Right atrium auricular region (tissue), 2 donors: ENCODE measurements around the gene GRIK4. TPM values are rescaled to one million over a fixed set of nuclear protein-coding genes. Genes with fewer than 3 reads are reported as not detected.

Experiments
- DNase-seq: peaks from one replicate; pipeline ENCODE4 v3.0.0-alpha.2; 2019; ENCODE audit warnings: low spot score
- H3K27ac ChIP-seq, 2 donors: fragments of 200-600 bp; sonication (generic); 1 replicate in 1 of 2; 2 replicates in 1 of 2; pipeline ENCODE4 v1.5.1; 2016 to 2019
- H3K27me3 ChIP-seq, 2 donors: fragments of 200-600 bp; sonication (generic); one replicate each; pipeline versions ENCODE4 v1.5.1 to v1.6.0; 2017 to 2019
- H3K36me3 ChIP-seq: fragments of 200-600 bp; sonication (generic); one replicate; pipeline ENCODE4 v1.5.1; 2016
- H3K4me1 ChIP-seq, 2 donors: fragments of 200-600 bp; sonication (generic); one replicate each; pipeline versions ENCODE4 v1.5.1 to v1.6.0; 2017 to 2019
- H3K4me3 ChIP-seq, 2 donors: fragments of 200-600 bp; sonication (generic); 1 replicate in 1 of 2; 2 replicates in 1 of 2; pipeline ENCODE4 v1.5.1; 2017 to 2019; ENCODE audit warnings: mild to moderate bottlenecking in 1 of 2, moderate library complexity in 1 of 2
- H3K9me3 ChIP-seq, 2 donors: fragments of 200-600 bp; sonication (generic); one replicate each; pipeline ENCODE4 v1.5.1; 2019
- CTCF ChIP-seq, 2 donors: fragments of 200-600 bp; sonication (generic); IDR thresholded peaks; one replicate each; pipeline ENCODE4 v1.5.1; 2019; ENCODE audit warnings: antibody characterized with exemption in 2 of 2
- total RNA-seq, 2 donors: library from RNA; depleted of rRNA; stranded (reverse); fragments of >200 nt; gene quantifications; one replicate each; pipeline ENCODE4 v1.1.0, GENCODE V29; 2016

Gene GRIK4
- total RNA-seq, 2 donors from 2014 or later, result 0.04 to 0.30 TPM

GRCh38 chr11:120994091-120994859 lies 482.7 kb downstream of the GRIK4 start:
- no peaks in the 10 kb centered on the region for H3K4me1 ChIP-seq
- H3K36me3 ChIP-seq, result no peaks in the 10 kb centered on the region
- H3K27ac ChIP-seq, result no peak overlapping the region
- no peak overlapping the region for H3K4me3 ChIP-seq
- no peak for TF ChIP-seq CTCF (IDR thresholded peaks at IDR 0.05)
- DNase-seq, result no peak
- no peaks in the 10 kb centered on the region for H3K27me3 ChIP-seq
- no peaks in the 10 kb centered on the region for H3K9me3 ChIP-seq

- H3K4me1 ChIP-seq, result no peaks in the 10 kb centered on the region
- DNase-seq, result no peak
- H3K27ac ChIP-seq, result no peak overlapping the region
- no peaks in the 10 kb centered on the region for H3K9me3 ChIP-seq
- no peak for TF ChIP-seq CTCF (IDR thresholded peaks at IDR 0.05)
- H3K36me3 ChIP-seq, result no peaks in the 10 kb centered on the region
- H3K4me3 ChIP-seq, result no peak overlapping the region
- no peaks in the 10 kb centered on the region for H3K27me3 ChIP-seq
Measured at GRCh38 chr11:120995184-120995583, 483.6 kb downstream of the GRIK4 start.

GRCh38 chr11:120996973-120997372 lies 485.4 kb downstream of the GRIK4 start:
- H3K36me3 ChIP-seq, result no peaks in the 10 kb centered on the region
- no peaks in the 10 kb centered on the region for H3K27me3 ChIP-seq
- no peak for DNase-seq
- H3K4me1 ChIP-seq, result no peaks in the 10 kb centered on the region
- H3K27ac ChIP-seq, result no peak overlapping the region
- TF ChIP-seq CTCF (IDR thresholded peaks at IDR 0.05), result no peak
- no peaks in the 10 kb centered on the region for H3K9me3 ChIP-seq
- no peak overlapping the region for H3K4me3 ChIP-seq

GRCh38 chr11:120998581-120998980 lies 487.0 kb downstream of the GRIK4 start:
- no peaks in the 10 kb centered on the region for H3K9me3 ChIP-seq
- DNase-seq, result no peak
- no peak overlapping the region for H3K4me3 ChIP-seq
- no peak for TF ChIP-seq CTCF (IDR thresholded peaks at IDR 0.05)
- no peaks in the 10 kb centered on the region for H3K36me3 ChIP-seq
- no peak overlapping the region for H3K27ac ChIP-seq
- H3K27me3 ChIP-seq, result no peaks in the 10 kb centered on the region
- H3K4me1 ChIP-seq, result no peaks in the 10 kb centered on the region

- no peak overlapping the region for H3K27ac ChIP-seq
- DNase-seq, result no peak
- TF ChIP-seq CTCF (IDR thresholded peaks at IDR 0.05), result no peak
- H3K4me1 ChIP-seq, result no peaks in the 10 kb centered on the region
- no peaks in the 10 kb centered on the region for H3K9me3 ChIP-seq
- no peak overlapping the region for H3K4me3 ChIP-seq
- H3K36me3 ChIP-seq, result no peaks in the 10 kb centered on the region
- H3K27me3 ChIP-seq, result no peaks in the 10 kb centered on the region
Measured at GRCh38 chr11:121004206-121004840, 492.8 kb downstream of the GRIK4 start.
